GM19397 (cell line): ENCODE measurements around the gene RAD51B.

ENCODE experiments used
- ATAC-seq: cut with Tn5 transposase; IDR thresholded peaks from one replicate; pipeline ENCODE4 v1.9.1; 2021; ENCODE audit warnings: mild to moderate bottlenecking, moderate library complexity; ENCODE audit not compliant: unreplicated experiment

The RAD51B gene

GRCh38 chr14:68394118-68394763, 574.7 kb downstream of the RAD51B start:
- ATAC-seq: no peak

DNA sequence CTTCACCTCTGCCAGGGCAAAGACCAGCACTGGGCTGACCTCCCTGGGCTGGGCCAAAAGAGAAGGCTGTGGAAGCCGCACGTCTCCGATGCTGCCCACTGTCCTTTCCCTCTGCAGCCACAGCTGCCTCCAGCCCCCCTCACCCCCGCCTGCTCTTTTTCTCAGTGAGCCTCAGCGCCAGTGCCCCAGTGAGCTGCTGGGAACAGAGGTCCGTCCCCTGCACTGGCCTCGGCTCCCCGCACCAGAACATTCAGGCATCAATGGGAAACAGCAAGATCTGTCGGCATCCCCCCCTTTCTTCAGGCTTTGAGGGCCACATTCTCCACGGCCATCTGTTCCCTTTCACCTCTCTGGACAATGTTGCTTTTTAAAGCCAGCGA, 575.2 kb downstream of the RAD51B start:
- ATAC-seq: no peak

GRCh38 chr14:68395604-68396003, 576.0 kb downstream of the RAD51B start:
- no peak for ATAC-seq

DNA sequence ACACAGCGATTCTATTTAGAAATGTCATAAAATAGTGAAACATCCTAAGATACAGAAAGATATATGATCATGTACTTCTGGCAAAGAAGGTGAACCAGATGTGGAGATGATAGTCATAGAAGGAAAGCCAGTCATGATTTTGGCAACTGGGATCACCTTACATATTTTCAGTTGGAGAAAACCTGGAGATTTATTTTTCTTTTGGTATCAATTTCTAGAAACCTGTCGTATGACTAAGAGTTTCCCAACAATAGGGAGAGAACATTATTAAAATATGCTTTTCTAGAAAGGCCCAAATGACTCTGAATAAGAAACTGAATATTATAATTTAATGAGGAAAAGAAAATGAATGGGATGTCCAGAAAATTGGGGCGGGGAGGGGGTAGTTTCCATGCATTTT, 576.9 kb downstream of the RAD51B start:
- ATAC-seq: no peak

GRCh38 chr14:68397371-68397811, 577.8 kb downstream of the RAD51B start:
- no peak for ATAC-seq

DNA sequence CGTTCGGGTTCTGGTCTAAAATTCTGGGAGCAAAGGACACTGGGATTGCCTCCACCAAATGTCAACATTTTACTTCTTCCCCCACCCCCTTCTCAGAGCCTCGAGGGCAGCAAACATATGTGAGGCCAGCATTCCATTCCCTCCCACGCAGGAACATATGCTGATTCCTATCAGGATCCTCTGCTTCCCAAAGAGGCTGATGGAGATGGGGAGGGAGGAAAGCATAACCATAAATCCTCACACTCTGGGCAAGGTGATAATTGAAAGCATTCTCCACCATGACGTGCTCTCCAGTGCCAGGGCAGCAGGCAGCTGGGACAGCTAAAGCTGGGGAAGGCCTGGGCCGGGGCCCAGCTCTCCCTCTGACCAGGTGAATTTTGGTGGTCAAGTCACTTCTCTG, 578.2 kb downstream of the RAD51B start:
- ATAC-seq: no peak

DNA sequence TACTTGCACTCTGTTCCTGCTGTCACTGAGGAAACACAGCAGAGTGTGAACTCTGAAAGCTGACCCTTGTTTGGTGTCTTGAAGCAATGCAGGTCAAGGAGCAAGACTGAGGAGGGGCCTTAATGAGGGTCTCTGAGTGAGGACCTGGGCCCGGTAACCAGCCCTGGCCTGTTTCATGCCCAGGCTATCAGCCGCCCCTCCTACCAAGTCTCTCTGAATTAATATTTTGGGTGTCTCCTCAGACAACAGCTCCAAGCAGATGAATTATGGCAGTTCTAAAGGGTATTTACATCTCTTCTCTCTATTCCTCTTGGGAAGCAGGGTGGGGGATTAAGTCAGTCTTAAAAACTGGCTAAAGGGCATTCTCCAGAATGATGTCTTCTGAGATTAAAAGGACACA, 578.8 kb downstream of the RAD51B start:
- no peak for ATAC-seq

DNA sequence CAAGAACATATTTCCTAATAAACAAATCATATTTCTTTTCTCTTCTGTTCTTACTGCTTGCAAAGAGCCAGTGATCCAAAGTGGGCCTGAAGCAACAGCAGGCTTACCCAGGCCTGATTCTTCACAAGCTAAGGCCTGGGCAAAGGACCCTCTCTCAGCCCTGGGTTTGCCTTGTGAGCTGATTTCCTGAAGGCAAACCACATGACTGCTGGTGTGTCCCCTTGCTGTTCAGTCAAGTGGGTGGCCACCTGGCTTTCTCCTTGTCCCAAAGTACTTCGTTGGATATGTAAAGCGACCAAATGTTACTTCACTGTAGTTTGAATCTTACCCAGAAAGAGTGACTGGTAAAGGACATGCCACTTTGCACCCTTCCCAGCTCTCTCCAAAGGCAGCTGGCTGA, 580.4 kb downstream of the RAD51B start:
- no peak for ATAC-seq

DNA sequence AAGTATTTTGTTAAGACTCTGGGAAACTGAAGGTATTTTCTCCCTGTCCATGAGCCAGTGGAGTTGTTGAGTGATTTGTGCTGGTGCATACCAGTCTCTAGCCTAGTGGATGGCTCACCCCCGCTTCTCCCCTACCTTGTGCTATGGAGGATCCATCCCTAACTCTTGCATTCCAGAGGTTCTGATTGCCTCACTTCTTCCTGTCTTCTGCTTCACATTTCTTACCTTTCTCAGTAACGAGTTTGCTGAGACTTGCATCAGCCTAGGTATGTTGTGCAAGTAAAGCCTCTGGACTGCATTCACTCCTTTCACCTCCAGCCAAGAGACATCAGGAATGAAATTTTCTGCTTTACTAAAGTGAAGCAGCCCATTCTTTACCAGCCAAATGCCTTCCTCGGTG, 581.7 kb downstream of the RAD51B start:
- ATAC-seq: no peak

GRCh38 chr14:68401855-68402254, 582.3 kb downstream of the RAD51B start:
- ATAC-seq: peak; percentile 71

DNA sequence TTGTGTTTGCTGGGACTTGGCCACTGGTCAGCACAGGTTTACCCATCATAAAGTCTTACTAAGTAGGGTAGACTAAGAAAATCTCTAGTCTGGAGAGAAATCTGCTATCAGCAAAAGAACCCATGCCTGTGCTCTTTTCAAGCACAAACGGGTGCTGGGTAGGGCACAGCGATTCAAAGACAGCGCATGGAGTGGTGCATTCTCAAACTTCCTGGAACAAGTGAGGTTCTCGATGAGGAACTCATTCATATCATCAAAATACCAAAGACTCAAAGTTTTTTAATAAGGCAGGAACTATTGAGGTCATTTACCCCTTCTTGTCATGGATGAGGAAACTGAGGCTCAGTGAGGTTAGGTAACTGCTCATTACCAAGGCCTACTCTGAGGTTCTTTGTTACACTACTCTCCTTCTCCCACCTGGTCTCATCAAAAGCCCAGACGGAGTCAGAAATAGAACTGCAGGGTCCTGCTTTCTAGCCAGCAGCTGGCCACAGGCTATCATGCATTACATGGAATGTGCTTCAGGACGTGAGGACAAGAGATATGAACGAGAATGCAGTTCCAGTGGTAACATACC, 583.0 kb downstream of the RAD51B start:
- no peak for ATAC-seq

- ATAC-seq: no peak
Measured at GRCh38 chr14:68403191-68404145, 583.9 kb downstream of the RAD51B start.

DNA sequence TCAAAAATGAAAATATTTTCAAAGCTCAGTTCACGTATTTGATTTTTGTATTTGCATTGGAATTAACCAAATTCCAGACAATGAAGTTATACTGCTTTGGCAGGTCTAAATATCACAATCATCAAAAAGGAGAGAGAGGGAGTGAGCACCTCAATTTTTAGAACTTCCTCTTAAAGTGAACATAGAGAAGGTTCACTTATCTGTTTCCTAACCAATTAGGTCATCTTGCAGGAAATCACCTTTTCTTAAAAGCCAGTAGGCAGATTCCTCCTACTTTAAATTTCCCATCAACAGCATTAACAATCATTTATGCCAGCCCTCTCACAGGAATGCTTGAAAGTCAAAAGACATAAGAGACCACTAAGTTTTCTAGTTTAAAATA, 584.6 kb downstream of the RAD51B start:
- ATAC-seq: no peak

DNA sequence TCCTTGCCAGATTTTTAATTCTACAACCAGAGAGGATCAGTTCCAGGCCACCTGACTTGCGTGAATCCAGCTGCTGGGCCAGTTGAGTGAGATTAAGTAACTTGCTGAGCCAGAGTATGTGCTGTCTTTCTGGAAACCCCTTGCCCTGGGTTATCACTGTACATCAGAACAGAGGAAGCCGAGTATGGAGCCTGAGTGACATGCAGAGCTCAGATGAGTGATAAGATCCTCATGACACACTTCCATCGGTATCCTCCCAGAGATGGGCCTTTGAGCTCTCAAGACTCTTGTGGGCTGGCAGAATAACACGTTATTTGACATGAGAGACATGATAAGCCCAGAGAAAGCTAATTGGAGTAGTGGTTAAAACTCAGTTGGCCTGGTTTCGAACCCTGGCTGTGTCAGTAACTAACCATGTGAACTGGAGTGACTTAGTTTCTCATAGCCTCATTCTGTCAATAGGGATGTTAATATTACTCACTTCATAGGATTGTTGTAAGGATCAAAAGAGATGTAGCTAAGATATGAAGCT, 585.1 kb downstream of the RAD51B start:
- no peak for ATAC-seq

DNA sequence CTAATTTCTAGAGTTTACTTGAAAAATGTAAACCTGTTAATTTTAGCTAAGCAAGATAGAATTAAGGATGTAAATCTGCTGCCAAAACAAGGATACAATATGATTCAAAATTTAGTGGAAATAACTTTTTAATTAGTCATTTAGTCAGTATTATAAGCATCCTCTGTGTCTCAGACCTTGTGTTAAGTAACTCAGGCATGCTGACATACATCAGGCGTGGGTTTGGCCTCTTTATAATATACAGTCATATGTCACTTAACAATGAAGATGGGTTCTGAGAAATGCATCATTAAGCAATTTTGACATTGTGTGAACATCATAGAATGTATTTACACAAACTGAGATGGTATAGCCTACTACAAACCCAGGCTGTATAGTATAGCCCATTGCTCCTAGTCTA, 586.4 kb downstream of the RAD51B start:
- ATAC-seq: no peak

- no peak for ATAC-seq
Measured at GRCh38 chr14:68407285-68407684, 587.7 kb downstream of the RAD51B start.

DNA sequence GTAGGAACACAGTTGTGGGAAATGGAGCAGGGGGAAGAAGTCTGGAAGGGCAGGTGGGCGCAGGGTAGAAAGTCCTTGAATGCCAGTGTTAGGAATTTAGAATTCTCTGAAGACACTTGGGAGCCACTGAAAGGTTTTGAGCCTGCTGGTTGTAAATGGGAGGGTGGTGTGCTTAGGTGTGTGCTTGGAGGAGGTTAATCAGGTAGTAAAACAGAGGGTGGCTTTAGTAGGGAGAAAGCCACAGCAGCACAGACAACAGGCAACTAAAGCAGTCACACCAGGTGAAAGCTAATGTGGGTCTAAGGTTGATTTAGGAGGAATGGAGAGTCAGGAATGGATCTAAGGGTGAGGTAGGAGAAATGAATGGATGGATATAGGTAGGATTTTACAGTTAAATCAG, 588.2 kb downstream of the RAD51B start:
- ATAC-seq: no peak

DNA sequence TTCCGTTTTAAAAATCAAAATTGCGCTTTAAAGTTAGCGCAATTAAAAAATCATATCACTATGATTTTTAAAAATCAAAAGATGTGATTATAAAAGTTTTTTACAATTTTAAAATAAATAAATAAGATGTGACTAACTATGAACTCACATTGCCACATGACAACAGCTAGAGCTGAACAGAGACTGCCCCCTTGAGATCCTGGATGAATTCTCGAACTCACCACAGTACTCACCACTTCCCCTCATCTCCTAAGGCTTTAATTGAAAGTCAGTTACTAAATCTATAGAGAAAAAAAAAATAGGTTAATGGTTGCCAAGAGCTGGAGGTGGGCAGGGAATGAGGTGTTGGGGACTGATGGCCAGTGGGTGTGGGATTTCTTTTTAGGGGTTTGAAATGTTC, 589.1 kb downstream of the RAD51B start:
- no peak for ATAC-seq

DNA sequence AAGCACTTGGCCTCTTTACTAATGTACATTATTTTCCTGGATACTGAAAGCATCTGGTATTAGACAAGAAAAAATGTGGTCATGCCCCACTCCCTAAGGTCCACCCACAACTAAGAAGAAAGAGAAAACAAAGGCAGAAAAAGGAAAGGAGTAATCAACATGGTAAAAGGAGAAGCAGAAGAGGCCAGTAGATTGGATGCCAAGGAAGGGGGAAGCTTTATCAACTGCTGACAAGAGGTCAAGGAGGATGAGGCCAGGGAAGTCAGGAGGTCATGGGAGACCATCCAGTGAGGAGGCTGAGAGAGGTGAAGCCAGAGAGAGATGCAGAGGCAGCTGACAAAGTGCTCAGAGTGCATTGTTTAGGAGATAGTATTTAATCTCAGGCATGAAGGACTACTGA, 589.8 kb downstream of the RAD51B start:
- ATAC-seq: no peak

DNA sequence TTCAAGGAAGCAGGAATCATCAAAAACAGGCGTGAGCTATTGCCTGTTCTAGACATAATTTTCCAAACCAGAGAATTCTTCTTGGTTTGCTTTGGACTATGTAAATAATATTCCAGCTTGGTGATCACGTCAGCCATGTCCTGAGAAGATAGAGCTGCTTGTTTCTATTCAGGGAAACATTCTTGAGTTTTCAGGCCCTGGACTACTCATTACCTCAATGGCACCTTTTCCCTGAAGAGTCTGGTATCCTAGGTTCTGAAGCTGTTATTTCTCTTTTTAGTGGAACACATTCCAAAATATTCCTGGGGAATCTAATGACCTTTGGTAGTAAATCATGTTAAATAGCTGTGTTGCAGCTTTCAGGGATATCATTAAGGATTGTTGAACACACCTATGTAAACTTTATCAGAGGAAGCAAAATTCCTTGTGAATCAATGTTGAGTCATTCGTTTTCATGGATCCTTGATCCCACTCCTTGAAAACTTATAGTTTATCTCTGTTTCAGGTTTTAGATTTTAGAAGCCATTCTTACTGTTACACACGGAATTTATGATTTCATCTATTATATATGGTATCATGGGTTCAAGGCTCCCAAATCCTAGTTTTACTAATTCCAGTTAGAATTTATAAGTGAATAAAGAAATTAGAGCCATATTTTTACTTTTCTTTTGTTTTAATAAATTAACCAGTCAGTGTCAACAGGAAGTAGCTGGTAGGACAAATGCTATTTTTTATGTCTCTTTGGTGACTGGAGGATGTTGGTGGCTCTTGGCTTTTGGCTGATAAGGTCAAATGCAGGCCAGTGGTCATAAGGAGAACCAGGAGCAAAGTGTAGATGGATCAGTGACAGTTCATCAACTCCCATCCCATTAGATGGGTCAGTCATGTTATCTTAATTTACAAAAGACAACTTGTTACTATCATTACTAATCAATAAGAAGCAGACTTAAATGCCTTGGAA, 593.2 kb downstream of the RAD51B start:
- no peak for ATAC-seq

GRCh38 chr14:68413509-68413908, 593.9 kb downstream of the RAD51B start:
- ATAC-seq: no peak
